Dedifferentiated amniotic fluid mesenchymal stem cell (primary cell): ENCODE data around the gene RIMS4.
"Not testable (repeated sequence)": the region's sequence is repeated elsewhere in the genome, so short reads cannot be mapped to it uniquely, and the experiment has no call there.

Experiments
- DNase-seq: peaks from one replicate; pipeline ENCODE4 v3.0.0-alpha.2; 2016; ENCODE audit errors: extremely low spot score

Gene RIMS4

DNA sequence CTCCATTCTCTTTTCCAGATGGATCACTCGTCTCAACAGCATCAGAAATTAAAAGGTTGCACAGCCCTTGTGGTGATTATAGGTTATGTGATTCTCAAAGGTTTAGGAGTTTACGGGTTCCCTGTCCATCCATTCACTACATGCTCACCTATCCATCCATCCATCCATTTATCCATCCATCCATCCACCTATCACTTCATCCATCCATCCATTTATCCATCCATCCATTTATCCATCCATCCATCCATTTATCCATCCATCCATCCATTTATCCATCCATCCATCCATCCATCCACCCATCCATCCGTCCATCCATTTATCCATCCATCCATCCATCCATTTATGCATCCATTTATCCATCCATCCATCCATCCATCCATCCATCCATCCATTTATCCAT lies 46.5 kb downstream of the RIMS4 start:
- not testable (repeated sequence) for DNase-seq

DNA sequence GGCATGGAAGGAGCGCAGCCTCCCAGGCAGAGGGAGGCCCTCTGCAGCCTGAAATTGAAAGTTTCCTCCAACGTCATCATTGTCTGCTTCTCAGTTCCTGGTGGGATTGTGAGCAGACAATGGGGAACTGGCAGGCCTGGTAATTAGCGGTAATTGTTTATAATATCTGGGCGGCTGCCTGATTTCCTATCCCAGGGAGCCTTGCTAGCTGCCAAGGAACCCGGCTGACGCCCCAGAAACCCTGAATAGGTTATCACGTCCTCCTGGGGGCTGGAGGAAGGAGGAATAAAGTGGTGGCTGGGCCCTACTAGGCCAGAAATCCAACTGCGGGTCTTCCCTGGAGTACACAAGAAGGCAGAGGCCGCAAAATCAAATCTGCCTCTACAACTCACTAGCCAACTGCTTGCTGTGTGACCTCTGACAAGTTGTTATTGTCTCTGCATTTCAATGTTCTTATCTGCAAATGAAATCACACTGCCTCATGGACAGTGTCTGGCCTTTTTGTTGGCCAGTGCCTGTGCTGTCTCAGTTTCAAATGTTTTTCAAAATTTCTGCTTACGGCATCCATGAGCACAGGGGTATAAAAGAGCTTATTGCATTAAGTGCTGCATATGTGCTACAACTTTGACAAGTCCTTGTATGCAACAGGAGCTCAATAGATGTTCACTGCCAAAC lies 47.7 kb downstream of the RIMS4 start:
- no peak for DNase-seq

DNA sequence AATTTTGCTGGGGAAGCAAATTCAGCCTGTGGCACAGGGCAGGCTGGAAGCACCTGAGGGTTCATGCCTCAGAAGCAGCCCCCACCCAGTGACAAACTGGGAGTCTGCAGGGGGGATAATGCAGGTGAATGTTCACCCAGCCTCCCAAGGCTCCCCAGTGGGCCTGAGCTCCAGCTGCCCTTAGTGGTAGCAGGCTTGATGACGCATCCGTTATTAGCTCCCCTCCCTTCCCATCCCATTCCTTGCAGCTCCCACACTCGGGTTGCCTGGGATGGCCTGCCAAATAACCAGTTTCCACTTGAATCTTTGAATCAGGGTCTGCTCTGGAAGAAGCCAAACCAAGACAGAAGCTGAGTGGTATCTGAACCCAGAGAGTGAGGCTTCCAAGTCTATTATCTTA lies 48.9 kb downstream of the RIMS4 start:
- DNase-seq: no peak

DNA sequence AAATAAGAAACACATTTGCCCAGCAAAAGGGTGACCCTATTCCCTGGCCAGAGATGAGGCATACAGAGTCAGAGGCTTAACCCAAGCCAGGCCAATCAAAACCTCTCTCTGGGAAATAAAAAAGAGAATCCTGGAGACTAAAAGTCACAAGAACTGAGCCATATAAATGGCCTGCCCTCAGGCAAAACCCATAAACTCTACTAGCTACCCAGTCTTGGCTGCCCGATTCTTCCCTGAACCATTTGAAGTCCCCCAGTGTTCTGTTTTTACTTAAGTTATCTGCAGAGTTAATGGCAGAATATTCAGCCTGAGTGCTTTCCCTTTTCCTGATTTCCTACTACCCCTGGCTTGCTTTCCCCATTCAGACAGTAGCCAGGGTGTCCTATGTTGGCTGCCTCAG lies 50.8 kb downstream of the RIMS4 start:
- DNase-seq: no peak

DNA sequence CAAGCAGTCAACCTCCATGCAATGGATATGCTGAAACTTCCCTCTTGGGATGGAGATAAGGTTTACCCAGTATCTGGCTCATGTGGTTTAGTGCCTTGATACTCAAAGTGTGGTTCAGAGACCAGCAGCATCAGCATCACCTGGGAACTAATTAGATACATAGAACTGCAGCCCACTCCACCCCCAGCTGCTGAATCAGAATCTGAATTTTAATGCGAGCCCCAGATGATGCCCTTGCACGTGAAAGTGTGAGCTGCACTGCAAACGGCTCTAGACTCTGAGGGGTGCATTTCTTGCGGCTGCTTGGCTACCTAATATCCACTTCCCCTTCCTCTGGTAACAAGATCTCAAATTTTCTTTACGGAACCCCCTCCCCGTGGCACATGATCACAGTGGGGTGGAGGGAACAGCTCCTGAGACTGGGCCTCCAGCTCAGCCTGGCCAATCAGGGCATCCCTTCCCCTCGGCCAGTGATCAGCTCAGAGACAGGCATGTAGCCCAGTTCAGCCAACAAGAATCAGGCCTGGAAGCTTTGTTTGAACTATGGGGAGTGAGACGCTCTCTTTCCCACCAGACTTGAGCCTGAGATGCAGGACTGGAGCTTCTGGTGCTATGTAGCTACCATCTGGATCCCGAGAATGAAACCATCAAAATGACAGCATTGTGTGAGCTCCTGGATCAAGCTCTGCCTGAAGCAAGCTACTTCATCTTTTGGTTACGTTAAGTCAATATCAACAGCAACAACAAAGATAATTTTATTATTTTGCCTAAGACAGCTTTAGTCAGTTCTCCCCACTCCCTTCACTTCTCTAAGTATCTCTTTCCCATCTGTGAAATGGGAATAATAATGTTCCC lies 51.9 kb downstream of the RIMS4 start:
- no peak for DNase-seq

DNA sequence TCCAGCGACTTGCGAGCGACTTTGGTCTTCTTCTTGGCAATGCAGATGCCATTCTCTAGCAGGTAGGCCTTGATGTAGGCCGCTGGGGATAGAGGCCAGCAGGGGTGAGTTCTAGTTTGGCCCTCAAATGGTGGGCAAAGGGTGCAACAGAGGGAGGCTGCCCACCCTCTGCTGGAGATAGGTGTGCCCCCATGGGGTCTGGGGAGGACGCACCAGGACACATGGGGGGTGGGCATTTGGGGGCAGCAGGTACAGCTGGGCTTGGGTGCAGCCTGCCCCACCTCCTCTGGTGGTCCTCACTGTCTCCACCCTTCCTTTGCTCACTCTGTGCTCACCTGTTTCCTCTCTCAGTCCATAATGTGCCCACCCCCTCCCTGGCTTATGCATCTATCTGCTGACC lies 53.4 kb downstream of the RIMS4 start:
- DNase-seq: no peak

DNA sequence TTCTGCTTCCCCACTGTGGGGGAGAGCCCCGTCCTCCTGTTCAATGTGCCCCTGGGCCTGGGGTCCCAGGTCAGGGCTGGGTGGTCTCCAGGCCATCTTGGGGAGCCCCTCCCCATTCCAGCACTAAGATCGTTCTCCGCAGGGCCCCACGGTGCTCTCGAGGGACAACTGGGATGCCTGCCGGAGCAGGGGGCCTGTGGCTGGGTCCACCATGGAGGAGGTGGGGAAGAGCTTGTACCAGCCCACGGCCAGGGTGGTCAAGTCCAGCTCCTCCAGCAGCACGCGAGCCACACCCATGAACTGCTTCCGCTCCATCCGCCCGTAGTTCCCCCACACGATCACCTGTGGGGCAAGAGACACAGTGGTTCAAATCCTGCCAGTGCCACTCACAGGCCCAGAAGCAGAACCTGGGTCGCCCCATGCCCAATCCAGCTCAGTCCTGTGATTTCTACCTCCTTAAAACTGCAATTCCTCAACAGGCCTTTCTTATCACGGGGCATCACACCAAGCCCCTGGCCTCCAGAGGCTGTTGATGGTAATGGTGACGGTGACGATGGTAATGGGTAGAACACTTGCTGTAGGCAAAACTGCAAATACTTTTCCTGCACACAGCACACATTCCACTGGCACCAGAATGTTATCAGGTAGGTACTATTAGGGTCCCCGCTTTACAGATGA lies 54.2 kb downstream of the RIMS4 start:
- no peak for DNase-seq

DNA sequence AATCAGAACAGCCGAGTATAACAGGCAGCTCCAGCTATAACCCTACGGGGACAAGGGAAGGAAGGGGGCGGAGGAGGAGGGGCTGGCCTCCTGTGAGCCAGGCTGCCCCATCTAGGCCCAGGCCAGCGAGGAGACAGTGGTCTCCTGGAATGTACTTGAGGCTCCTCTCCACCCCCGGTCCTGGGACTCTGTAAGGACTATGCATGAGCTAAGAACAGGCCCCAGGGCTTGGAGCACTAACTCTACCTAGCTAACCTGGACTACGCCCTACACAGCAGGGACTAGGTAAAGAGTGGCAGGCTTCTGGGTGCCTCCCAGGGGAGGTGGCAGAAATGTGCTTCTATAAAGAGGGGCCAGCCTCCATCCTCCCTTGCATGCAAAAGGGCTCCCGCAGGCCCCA lies 55.8 kb downstream of the RIMS4 start:
- no peak for DNase-seq

DNA sequence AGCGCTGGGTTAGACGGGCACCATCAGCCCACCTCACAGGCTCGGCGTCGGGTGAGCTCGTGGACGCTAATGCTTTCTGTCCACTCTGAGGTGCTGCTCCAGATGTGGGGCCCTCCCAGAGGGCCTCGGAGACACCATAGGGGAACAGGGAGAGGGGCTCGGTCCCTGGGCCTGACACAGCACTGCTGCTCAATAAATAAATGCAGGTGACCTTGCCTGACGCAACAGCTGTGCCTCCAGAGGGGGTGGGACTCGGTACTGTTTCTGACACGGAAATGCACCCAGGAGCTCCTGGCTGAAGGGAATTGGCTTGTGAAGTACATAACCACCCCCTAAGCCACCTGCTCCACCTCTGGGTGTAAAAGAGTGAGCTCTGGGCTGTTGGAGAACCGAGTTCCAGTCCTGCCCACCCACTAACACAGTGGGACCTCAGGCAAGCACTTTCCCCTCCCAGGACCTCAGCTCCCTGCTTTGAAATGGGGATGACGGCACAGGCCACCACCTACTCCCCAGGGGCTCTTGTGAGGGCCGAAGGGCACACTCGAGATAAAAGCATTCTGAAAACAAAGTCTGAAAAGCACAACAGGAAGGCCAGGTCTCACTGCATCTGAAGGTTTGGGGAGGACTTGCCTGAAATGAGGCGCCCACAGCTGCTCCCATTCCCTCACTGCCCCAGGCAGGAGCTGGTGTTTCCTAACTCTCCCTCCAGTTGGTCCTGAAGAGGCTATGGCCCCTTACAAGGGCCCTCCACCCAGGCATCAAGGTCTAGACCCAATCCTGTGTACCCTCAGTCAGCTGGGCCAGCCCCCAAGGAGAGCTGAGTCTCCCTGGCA lies 58.0 kb downstream of the RIMS4 start:
- DNase-seq: no peak

DNA sequence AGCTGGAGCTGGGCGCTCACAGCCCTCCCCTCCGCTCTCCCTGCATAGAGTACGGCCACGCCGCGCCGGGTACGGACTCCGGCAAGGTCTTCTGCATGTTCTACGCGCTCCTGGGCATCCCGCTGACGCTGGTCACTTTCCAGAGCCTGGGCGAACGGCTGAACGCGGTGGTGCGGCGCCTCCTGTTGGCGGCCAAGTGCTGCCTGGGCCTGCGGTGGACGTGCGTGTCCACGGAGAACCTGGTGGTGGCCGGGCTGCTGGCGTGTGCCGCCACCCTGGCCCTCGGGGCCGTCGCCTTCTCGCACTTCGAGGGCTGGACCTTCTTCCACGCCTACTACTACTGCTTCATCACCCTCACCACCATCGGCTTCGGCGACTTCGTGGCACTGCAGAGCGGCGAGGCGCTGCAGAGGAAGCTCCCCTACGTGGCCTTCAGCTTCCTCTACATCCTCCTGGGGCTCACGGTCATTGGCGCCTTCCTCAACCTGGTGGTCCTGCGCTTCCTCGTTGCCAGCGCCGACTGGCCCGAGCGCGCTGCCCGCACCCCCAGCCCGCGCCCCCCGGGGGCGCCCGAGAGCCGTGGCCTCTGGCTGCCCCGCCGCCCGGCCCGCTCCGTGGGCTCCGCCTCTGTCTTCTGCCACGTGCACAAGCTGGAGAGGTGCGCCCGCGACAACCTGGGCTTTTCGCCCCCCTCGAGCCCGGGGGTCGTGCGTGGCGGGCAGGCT lies 60.1 kb downstream of the RIMS4 start:
- DNase-seq: no peak

DNA sequence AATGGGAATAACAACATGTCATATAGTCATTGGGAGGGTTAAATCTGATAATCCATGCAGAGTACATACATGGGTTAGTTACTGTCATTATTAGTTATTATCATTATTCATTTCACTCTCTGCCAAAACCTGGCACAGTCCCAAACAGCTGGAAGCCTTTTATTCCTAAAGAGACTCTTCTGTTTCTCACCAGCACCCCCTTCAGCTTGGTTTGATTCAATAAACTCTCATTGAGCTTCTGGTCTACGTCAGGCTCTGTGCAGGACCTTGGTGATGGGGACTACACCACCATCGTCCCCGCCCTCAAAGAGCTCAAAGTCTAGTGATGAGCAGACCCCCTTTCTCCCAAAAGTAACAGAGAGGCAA lies 62.4 kb downstream of the RIMS4 start:
- no peak for DNase-seq

DNA sequence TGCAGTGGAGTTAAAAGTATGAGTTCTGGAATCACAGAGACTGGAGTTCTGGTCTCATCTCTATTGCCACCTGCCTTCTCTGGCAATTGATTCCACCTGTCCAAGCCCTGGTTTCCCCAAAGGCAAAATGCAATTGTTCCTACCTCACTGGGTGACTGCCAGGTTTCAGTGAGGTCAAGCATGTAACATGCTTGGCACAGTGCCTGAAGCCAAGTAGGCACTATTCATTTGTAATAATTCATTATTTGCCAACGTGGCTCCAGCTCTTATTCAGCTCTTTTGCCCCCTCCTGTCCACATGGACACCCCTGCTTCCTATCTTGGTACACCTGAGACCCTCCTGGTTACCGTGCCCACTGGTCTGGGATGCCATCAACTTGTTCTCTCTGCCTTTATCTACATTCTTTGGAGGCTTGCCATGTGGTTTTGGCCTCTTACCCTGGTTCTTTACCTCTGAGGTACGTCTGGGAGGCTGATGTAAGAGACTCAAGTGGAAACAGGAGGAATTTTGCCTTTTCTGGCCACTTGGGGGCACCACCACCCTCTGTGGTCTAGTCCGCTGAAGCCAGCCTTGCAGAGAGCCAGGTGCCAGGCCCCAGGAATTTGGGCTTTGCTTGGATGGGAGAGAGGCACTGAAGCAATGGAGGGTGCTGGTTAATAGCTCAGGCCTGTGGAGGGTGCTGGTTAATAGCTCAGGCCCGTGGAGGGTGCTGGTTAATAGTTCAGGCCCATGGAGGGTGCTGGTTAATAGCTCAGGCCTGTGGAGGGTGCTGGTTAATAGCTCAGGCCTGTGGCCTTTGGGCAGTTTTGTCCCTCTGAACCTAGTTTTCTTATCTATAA lies 63.0 kb downstream of the RIMS4 start:
- DNase-seq: peak; percentile 80

DNA sequence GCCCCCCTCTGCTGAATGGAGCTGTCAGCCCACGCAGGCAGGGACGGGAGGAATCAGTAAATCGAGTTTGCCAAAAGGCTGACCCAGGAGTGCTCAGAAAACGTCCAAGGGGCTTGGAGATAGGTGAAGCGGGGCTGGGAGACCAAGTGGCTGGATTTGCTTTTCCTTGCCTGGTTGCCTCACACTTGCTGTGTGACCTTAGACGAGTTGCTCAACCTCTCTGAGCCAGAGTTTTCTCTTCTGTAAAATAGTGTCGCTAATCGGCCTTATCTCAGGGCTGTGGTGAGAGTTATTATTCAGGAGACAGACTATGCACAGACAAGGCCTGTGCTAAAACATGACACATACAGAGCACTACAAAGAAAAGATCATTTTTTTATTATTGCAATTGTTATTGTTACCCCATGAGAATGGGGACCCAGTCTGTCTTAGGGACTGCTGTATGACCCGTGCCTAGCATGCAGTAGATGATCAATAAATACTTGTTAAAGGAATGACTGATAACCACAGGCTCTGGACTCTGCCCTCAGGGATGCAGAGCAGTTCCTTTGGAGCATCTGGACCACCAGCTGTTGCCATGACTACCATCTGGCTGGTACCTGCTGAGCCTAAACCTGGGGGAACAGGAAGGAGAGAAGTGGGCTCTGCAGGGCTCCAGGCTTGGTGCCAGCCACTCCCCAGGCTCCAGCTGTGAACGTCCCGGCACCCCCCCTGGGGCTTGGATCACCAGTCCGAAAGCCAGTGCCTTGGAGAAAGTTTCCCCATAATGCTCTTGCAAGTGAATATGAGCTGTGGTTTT lies 63.8 kb downstream of the RIMS4 start:
- DNase-seq: no peak

DNA sequence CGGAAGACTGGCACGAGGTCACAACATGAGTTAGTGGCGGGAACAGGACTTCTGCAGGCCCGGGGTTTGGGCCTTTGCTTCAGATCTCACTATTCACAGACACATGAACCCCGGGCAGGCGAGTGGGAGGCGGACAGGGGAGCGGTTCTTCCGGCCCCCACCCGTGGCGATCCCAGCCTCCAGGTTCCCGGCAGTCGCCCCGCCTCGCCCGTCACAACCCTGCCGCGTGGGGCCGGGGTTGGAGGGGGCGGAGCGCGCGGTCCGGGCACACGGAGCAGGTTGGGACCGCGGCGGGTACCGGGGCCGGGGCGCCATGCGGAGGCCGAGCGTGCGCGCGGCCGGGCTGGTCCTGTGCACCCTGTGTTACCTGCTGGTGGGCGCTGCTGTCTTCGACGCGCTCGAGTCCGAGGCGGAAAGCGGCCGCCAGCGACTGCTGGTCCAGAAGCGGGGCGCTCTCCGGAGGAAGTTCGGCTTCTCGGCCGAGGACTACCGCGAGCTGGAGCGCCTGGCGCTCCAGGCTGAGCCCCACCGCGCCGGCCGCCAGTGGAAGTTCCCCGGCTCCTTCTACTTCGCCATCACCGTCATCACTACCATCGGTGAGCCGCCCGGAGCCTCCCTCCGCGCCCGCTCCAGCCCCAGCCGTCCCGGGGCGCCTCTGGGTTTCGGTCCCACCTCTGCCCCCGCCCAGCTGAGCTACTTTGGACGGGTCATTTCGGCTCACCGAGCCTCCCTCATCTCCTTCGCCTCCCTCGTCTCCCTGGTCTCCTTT lies 64.6 kb downstream of the RIMS4 start, which contains the start of gene KCNK15:
TSS of gene KCNK15 (plus strand) at position 268 of the 769 bp plus-strand sequence. CDS start at position 314, 46 bp downstream.
- DNase-seq: no peak

DNA sequence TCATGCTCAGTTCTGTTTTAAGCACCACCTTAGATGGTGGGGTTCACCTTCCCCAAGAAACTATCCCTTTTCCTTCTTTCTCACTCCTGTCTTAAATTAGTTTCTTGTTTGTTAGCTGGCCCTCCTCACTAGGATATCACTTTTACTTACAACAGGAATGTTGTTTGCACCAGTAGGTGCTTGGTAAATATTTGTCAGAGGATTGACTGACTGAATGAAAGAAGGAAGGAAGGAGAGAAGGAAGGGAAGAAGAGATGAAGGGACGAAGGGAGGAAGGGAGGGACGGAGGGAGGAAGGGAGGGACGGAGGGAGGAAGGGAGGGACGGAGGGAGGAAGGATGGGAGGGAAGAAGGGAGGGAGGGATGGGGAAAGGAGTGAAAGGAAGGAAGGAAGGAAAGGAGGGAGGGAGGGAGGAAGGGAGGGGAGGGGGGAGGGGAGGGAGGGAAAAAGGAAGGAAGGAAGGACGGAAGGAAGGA lies 65.2 kb downstream of the RIMS4 start:
- DNase-seq: no peak

DNA sequence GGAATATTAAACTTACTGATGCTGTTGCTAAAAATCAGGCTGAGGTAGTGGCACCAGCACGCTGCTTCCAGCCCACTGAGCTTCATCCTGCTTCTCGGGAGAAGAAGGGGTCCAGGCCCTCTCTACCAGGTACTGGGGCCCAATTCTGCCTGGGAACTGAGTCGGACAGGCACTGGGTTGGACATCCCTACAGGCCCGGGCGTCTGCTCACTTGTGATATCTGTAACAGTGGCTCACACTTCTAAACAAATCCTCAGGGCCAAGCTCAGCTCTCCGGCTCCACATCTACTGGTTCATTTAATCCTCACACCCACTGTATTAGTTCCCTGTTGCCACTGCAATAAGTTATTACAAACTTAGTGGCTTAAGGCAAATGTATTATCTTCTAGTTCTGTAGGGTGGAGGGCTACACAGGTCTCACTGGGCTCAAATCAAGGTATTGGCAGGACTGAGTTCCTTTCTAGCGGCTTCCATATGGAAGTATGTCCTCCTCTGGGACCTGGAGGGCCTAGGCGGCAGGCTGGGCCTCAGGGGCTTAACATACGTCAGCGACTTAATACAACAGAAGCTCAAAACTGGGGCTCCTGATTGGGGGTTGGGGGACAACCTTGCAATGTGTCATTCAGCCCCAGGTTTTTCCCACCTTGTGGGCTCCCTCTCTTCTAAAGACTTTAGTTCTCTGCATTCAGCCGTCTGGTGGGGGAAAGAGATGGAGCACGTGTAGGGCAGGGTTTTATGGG lies 66.3 kb downstream of the RIMS4 start:
- DNase-seq: no peak

DNA sequence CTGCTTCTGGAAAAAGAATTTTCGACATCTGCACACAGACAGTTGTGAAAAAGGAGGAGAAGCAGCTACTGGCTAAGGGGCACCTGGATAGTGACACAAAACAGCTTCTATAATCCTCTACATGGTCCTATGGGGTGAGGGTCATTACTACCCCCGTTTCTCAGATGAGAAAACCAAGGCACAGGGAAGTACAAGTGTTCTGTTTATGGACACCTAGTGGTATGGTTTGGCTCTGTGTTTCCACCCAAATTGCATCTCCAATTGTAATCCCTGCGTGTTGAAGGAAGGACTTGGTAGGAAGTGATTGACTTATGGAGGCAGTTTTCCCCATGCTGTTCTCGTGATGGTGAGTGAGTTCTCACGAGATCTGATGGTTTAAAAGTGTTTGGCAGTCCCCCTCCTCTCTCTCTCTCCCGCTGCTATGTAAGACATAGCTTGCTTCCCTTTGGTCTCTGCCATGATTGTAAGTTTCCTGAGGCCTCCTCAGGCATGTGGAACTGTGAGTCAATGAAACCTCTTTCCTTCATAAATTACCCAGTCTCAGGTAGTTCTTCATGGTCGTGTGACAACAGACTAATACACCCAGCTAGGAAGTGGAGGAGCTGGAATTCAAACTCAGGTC lies 67.2 kb downstream of the RIMS4 start:
- DNase-seq: no peak
